ENCODE results near the gene TRIM72.
"Not testable (repeated sequence)": the region's sequence is repeated elsewhere in the genome, so short reads cannot be mapped to it uniquely, and the experiment has no call there.

The TRIM72 gene

DNA sequence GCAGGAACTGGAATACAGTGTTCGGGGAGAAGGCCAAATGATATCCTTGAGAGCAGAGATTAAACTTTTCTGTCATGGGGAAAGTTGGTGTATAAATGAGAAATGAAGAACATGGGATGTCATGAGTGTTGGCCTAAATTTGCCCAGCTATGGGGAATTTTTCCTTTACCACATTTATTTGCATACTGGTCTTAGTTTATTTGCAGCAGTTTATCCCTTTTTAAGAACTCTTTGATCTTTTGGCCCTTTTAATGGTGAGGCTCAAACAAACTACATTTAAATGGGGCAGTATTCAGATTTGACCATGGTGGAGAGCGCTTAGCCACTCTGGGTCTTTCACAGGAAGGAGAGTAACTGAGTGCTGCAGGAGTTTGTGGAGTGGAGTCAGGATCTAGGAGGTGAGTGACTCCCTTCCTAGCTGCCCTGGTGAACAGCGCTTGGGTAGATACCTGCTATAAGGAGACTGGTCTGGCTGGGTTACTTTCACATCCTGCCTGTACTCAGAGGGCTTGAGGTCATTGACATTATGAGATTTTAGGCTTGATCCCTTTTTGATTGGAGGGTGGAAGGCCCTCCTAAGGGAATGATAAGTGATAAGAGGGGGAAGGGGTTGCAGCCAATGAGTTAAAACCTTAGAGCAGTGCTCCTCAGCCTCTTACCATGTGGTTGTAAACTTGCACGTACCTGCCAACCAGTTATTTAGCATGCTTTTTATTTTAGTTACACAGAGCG is 22.1 kb upstream of the TRIM72 start:
- DNase-seq, result no peak

DNA sequence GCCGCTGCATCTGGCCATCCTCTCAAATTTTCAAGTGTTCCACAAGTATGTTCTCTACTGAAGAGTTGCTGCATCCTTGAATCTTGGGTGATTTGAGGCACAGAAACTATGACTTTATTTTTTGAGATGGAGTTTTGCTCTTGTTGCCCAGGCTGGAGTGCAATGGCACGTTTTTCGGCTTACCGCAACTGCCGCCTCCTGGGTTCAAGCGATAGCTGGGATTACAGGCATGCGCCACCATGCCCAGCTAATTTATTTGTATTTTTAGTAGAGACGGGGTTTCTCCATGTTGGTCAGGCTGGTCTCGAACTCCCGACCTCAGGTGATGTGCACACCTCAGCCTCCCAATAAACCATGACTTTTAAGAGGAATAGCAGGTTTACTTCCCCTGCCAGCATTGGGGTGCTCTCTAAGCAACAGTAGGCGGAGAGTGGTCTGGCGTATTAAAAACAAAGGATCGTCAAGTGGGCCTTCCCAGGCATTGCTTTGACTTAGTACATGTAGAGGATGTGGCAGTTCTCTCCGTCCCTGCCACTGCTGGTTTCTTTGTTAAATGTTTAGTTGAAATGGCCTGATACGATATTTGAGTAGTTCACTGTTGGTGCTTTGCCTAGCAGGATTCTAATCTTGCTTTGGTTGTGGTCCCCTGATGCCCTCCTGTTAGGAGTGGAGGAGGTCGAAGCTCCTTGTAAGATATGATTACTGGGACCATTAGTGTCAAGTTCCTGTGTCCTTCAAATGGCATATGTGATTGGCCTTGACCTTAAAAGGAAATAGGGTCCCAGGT is 20.9 kb upstream of the TRIM72 start:
- DNase-seq, result no peak

DNA sequence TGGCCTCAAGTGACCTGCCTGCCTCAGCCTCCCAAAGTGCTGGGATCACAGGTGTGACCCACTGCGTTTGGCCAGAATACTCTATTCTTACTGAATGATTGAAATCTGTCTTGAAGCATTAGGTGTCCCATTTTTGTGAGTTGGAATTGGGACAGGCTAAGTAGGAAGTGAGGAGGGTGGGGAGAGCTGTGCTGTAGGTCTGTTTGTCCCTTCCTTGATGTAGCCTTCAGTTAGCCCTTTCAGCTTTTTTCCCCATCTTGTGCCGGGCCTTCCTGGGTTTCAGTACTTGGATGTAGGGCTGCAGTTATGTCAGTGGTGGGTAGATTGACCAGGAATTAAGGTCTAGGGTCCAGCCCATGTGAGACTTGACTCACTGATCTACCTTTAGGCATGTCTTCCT is 20.0 kb upstream of the TRIM72 start:
- no peak for DNase-seq

DNA sequence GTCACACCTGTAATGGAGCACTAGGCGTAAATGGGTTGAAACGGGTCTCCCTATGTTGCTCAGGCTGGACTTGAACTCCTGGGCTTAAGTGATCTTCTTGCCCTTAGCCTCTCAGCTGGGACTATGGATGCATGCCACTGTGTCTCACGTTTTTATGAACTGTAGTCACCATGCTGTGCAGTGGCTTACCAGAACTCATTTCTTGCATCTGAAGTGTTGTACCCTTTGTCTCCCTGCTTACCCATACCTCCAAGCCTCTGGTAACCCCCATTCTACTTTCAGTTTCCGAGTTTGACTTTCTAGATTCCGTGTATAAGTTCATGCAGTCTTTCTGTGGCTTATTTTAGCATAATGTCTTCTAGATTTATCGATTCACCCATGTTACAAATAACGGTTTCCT is 19.0 kb upstream of the TRIM72 start:
- DNase-seq, result no peak

DNA sequence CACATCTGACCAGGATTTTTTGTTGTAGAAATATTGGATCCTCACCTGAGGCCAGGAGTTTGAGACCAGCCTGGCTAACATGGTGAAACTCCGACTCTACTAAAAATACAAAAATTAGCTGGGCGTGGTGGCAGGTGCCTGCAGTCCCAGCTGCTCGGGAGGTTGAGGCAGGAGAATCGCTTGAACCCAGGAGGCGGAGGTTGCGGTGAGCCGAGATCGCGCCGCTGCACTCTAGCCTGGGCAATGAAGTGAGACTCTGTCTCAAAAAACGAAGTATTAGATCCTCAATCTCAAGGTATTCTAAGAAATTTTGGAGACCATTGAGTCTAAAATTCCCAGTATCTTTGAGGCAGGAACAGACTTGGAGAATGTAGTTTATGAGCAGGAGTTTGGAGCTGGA is 18.1 kb upstream of the TRIM72 start:
- not testable (repeated sequence) for DNase-seq

DNA sequence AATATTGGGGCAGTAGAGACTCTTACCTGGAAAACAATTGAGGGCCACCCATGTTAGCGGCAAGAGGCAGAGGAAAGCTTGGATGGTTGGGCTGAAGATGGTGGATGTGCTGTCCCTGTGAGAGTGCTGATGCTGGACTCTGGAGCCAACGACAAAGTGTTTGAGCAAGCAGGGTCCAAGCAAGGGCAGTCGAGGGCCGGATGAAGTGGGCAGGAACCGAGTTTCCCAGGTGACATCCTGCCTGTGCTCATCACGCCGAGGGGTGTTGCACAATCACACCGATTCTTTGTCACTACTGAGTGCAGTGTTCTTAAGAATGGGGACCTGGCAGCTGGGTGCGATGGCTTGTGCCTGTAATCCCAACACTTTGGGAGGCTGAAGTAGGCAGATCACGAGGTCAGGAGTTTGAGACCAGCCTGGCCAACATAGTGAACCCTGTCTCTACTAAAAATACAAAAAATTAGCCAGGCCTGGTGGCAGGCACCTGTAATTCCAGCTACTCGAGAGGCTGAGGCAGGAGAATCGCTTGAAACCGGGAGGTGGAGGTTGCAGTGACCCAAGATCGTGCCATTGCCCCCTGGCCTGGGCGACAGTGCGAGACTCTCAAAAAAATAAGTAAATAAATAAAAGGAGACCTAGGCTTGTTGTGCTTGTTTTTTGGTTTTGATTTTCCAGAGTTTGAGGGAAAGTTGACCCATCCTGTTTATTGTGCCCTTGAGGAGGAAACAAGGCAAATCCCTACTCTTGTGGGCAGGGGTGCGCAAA is 17.4 kb upstream of the TRIM72 start:
- DNase-seq, result no peak

DNA sequence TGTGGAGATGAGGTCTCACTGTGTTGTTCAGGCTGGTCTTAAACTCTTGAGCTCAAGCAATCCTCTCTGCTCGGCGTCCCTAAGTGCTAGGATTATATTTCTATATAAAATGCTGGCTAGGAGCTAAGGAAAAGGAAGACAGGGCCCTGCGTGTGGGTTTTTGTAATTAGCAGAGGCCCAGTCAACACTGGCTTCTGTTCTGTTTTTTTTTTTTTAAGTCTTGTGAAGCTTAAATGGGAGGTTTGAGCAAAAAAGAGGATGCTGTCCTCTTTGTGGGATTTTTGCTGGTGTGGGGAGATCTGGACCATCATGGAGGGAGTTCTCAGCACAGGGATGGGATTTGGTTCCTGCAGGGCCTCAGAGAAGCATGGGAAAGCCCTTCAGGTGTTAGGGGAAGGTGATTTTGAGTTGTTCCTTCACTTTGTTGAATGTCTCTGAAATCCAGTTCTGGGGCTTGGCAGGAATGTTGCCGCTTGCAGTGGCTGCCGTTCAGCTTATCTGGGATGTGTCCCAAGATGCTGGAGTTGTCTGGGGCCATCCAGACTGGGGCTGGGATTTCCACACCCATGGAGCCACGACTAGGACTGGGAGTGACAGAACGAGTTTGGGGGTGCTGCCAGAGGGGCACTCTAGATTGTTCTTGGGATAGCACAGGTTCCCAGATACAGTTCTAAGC is 15.6 kb upstream of the TRIM72 start:
- DNase-seq, result no peak

DNA sequence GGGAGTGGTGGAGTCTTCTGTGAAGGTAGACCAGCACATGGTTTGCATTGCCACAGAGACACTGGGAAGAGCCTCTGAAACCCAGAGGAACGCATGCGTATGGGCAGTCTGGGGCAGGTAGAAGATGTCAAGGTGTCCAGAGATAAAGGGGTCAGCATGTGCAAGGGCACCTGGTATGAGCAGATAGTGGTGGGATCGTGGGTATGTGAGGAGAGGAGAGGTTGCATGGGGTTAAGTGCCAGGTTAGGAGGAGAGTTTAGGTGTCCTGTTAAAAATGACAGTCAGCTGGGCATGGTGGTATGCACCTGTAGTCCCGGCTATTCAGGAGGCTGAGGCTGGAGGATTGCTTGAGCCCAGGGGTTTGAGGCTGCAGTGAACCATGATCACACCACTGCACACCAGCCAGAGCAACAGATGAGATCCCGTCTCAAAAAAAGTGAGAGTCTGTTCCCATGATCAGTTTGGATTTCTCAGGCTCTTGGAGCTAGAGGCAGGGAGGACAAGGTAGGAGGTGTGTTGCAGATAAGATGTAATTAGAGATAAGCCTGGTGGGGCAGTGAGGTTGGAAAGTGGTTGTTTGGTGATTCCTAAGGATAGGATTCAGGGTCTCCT is 14.4 kb upstream of the TRIM72 start:
- DNase-seq, result no peak

DNA sequence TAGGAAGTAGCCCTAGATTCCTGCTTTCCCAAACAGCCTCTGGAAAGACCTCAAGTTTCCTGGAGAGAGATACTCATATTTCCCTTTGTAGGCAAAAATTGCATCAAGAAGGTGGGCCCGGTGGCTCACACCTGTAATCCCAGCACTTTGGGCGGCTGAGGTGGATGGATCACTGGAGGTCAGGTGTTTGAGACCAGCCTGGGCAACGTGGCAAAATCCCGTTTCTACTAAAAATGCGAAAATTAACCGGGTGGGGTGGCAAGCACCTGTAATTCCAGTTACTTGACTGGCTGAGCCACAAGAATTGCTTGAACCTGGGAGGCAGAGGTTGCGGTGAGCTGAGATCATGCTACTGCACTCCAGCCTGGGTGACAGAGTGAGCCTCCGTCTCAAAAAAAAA is 13.8 kb upstream of the TRIM72 start:
- not testable (repeated sequence) for DNase-seq

DNA sequence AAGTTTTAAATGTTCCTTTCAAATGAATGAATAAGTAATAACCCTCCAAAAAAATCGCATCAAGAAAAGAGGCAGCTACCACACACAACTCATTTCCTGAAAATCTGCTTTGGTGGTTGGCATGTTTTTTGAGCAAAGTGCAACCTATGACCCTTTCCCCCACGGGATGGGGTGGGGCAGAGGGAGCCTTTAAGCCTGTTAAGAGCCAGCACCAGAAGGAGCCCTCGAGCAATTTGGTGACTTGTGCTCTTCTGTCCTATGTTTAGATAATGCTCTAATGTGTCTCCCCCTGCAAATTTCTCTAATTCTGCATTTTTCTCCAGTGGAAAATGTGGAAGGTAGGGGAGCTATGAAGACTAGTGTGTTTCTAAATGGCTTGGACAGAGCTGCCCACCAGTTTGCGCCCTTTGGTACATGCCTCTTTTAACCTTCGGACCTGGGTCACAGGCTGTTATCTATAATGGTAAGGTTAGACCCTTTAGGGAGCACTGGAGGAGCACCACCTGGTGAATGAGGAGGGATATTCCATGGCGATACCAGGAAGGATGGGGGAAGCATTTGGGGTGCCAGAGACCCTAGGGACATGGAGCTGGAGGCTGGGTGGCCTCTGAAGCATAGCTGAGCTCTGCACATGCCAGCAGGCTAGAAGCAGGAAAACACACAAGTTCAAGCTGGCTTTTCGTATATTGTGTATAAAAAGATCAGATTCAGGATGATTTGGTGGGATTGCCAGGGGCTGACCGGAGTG is 12.9 kb upstream of the TRIM72 start:
- DNase-seq, result no peak

DNA sequence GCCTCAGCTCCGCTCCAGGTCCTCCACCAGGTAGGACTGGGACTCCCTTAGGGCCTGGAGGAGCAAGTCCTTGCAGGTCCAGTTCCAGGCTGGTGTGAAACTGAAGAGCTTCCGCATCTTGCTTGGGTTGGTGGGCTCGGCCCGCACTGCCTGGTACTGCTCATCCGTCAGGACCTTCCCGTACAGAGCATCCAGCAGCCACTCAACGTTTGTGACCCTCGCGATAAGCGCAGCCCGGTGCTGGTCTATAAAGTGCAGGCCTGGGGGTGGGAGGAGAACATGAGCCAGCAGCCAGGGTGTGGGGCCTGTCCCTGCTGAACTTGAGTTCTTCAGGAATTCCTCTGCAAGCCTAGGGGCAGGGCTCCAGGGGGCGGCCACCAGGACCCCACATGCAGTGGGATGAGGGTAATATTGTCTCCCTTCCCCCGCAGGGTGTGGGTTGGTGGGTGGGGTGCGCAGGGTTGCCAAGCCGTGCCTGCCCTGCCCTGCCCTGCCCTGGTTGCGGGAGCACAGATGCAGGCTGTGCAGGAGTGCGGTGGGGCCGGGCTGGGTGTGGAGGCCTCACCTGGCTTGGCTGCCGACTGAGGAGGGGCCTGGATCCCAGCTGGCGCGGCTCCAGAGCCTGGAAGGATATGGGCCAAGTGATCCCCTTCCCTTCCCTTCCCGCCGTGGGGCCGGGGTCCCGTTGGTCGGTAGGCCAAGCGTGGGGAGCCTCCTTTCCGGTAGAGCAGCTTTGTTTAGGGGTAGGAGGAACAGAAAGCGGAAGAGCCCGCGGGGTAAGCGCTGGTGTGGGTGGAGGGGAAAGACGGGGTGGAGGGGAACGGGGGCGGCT is 12.1 kb upstream of the TRIM72 start:
- peak; percentile 26 for DNase-seq

DNA sequence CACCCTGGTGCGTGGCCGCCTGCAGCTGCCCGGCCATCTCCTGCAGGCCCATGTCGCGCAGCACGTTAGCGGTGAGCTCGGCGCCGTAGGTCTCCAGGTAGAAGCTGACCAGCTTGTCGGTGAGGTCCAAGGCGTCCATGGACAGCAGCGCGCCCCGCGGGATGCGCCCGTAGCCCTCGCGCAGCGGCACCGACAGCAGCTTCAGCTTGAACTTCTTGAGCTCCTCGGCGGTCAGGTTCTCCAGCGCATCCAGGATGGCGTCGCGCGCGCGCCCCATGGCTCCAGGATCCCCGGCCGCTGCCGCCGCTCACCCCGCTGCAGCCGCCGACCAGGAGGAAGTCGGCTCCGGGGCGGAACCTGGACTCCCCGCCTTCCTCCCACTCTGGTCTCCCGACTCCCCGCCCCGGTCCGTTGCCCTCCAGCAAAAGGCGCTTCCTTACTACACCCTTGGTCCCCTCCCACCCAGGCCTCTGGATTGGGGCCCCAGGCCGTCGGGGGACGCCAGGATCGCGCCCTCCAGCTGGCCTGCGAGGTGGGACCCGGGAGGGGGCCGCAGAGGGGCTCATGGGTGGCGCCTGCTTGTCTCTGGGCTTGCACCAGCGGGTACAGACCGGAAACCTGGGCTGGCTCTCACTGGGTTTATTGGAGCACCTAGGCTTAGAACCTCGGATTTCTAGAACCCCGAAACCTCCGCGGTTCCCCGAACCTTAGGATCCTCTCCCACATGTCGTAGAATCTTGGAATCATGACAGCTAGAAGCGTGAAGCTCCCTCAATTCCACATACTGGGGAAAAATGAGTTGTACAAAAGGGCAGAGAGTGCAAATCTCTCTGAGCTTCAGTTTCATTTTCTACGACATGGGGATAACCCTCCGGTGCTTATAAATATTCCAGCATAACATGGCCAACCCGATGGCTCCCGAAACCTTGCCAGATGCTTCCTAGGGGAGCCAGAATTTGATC is 11.2 kb upstream of the TRIM72 start, which contains the start of gene PYCARD:
Gene PYCARD, minus strand, starts transcription at position 347 of the 962 bp plus-strand sequence. Its CDS starts 70 bp downstream, at position 277.
- DNase-seq, result no peak

DNA sequence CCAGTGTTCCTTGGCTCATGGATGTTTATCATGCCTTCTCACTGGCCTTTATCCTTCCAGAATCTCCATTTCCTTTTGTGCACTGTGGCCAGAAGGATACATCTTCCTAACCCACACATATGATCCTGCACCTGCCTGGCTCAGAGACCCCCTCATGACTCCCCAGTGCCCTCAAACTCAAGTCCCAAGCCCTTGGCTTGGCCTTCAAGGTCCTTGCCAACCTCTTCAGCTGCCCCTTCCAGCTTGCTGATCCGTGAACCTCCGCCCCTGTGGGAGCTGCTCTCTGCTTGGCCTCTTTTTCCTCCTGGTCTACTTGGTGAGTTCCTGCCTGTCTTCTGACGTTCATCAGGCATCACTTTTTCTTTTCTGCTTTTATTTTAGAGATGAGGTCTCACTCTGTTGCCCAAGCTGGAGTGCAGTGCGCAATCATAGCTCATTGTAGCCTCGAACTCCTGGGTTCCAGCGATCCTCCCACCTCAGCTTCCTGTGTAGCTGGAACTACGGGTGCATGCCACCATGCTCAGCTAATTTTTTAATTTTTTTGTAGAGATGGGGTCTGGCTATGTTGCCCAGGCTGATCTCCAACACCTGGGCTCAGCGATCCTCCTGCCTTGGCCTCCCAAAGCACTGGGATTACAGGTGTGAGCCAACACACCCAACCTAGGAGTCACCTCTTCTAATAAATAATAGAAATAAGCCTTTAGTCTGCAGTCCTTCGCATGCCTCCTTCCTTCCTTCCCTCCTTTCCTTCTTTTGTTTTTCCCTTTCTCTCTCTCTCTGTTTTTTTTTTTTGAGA is 8.8 kb upstream of the TRIM72 start:
- DNase-seq, result no peak

DNA sequence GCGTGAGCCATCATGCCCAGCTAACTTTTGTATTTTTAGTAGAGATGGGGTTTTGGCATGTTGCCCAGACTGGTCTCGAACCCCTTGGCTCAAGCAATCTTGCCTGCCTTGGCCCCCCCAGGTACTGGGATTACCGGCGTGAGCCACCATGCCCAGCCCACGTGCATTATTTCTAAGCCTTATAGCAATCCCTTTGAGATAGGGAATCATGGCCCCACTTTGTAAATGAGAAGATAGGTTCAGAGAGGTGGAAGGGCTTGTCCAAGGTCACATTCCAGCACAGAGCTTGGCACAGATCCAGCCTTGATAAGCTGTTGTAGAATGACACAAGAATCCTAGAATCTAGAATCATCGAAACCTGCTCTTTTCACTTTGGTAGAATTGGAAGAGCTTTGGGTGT is 7.1 kb upstream of the TRIM72 start:
- no peak for DNase-seq

DNA sequence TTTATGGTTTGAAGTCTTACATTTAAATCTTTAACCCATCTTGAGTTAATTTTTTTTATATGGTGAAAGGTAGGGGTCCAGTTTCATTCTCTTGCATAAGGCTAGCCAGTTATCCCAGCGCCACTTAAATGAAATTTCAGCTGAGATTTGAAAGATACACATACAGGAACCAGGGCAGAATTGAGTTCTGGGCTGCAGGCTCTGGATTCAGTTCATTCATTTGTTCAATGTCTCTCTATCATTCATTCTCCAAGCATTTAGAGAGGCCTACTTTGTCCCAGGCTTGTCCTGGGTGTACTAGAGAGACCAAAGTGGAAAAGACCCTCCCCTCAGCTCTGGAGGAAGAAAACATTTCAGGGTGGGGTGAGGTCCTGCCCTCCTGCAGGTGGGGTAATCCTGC is 577 bp upstream of the TRIM72 start:
- DNase-seq, result no peak

DNA sequence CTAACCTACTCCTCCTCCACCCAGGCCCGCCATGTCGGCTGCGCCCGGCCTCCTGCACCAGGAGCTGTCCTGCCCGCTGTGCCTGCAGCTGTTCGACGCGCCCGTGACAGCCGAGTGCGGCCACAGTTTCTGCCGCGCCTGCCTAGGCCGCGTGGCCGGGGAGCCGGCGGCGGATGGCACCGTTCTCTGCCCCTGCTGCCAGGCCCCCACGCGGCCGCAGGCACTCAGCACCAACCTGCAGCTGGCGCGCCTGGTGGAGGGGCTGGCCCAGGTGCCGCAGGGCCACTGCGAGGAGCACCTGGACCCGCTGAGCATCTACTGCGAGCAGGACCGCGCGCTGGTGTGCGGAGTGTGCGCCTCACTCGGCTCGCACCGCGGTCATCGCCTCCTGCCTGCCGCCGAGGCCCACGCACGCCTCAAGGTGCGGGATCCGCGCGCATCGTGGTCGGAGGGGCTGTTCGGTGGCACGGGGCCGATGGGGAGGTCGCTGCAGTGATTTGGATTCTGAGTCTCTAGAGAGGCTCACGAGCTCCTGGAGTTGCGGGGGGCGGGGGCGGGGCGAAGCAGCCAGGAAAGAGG is 878 bp downstream of the TRIM72 start:
- no peak for DNase-seq

DNA sequence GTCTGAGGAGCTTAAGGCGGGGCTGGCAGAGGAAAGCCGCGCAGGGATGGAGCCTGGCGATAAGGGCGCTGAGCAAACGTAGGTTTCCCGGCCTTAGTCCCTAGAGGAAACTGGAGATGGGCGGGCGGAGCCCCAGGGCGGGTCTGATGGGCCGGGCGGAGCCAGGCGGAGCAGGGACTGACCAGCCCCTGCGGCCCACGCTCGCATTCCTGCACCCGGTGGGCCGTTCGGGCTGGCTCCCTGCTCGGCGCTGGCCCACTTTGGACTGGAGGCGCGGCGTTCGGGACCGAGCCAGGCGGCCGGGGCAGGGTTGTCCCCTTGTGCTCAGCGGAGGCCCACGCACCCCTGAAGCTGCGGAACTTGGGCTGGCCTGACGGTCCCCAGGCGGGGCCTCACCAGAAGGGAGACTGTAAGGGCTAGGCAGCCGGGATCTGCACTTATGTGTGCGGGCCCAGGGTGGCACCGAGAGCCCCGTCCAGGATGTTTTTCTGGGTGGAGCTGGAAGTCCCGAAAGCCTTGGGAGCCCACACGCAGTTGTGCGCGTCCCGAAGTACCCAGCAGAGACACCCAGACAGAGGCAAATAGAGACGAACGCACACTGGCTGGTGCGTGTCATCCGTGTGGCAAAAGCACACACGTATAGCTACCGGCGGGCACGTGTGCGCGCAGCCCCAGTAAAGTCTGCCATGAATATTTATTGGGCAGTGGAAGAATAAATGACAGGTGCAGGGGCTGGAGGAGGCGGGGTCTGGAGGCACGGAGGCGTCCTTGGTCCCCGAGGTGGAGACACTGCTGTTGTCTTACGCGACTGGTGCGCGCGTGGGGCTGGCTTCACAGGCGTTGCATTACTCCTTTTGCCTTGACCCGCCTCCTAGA is 1.6 kb downstream of the TRIM72 start:
- no peak for DNase-seq

Data from effector CD8-positive, alpha-beta T cell (primary cell).